CD4-positive, alpha-beta T cell treated with Interleukin-12 subunit alpha and Interleukin-12 subunit beta, for 1 hour (primary cell): ENCODE measurements around the gene PCSK5.
"Not testable (repeated sequence)": the region's sequence is repeated elsewhere in the genome, so short reads cannot be mapped to it uniquely, and the experiment has no call there.

Source experiments
- DNase-seq: peaks from one replicate; pipeline ENCODE4 v3.0.0-alpha.2; 2020

Gene PCSK5

DNA sequence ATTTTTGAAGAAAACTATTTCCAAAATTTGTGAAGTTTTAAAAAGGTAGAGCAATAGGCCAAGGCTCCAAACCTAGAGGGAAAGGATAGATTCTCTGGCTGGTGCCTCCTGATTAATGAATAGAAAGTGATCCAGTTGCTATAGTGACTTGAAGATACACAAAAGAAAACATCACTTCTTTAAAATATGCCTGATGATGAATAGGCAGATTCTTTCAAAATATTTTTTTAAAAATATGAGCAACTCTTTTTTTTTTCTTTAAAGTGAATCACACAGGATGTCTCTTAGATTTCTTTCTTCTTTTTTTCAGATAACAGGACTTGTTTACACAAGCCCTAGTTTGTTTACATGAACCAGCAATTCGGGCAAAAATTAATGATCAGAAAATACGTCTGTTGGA is 379.3 kb downstream of the PCSK5 start:
- no peak for DNase-seq

DNA sequence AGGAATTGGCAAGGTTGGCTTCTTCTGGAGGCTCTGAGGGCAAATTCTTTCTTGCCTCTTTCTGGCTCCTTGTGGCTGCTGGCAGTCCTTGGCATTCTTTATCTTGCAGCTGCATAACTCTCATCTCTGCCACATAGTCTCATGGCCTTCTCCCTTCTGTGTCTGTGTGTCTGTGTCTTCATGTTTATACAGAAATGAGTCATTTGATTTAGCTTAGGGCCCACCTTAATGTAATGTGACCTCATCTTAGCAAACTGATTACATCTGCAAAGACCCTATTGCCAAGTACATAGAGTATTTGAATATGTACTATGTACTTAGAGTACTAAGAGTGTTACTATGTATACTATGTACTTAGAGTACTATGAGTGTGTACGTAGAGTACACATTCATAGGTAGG is 381.3 kb downstream of the PCSK5 start:
- DNase-seq, result no peak

- no peak for DNase-seq
Observed at GRCh38 chr9:76289042-76289441, 398.6 kb downstream of the PCSK5 start.

DNA sequence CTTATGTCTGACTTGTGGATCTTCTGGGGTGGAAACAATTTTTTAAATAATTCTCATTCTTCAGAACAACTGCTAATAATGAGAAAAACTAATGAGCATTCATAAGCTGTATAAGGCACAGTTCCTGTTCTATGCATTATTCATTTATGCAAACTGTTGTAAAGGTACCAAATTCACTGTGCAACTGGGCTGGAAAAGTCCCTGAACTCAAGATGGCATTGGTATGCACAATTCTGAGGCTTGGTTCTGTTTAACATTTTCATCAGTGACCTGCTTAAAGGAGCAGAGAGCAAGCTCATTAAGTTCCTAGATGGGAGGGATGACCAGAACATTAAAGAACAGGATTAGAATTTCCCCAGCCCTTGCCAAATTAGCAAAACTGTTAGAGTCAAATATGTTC is 399.2 kb downstream of the PCSK5 start:
- no peak for DNase-seq

DNA sequence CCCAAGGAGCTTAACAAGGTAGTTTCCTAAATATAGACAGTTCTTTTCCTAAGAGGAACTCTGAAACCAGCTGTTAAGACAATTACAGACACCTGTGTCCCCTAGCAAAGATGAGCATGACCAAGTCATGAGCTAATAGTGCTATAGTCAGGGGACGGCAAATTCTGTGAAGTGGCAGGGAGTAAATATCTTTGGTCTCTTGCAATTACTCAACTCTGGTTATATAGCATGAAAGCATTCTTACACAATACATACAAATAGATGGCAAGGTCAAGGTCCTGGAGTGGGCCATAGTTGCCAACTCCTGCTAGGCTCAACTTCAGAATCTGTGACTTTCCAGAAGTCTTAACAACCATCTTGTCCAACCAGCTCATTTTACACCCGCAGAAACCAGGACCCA is 400.1 kb downstream of the PCSK5 start:
- DNase-seq, result no peak

DNA sequence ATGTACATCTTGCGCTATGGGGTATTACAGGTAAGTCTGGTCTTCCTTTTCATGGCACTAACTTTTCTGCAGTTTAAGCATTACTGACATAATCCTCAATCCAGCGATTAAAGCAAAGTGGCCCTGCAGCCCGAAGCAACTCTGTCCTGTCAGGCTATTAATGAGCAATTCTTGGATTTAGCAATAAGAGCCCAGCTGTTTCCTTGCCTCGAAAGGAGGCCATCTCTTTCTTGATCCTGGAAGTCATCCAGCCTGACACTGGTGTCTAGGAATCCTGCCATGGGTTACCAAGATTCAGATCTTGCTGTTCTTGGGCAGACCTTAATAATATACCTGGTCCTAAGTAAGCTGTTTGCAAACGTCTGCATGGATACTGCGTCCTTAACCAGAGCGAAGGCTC is 401.8 kb downstream of the PCSK5 start:
- no peak for DNase-seq

GRCh38 chr9:76292658-76293057 is 402.2 kb downstream of the PCSK5 start:
- DNase-seq, result no peak

GRCh38 chr9:76294301-76294700 is 403.8 kb downstream of the PCSK5 start:
- DNase-seq, result no peak

DNA sequence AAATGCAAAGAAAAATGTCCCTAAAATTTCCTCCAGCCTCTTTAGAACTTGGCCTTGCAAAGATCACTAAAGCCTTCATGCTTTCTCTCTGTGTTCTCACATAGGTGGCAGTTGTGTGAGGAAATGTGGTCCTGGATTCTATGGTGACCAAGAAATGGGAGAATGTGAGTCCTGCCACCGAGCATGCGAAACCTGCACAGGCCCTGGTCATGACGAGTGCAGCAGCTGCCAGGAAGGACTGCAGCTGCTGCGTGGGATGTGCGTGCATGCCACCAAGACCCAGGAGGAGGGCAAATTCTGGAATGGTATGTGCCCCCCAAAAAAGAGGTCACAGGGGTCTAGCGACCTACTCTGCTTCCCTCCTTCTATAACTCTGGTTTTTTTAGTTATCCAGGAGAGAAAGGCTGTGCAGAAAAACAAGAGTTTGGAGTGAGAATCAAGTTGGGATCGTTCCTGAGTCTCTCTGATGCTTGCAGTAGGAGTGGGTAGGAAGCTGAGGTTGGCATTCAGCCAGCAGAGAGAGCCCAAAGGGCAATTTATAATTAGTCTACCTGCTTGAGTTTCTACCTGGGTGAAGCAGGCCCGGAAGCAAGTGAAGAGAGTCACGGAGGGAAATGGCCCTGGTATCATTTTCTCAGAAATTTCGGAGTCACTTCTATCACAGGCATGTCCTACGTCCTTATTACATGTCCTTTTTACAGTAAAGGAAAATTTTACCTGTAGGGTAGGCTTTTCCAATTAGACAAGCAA is 406.3 kb downstream of the PCSK5 start:
- DNase-seq, result no peak

GRCh38 chr9:76297721-76298239 is 407.3 kb downstream of the PCSK5 start:
- DNase-seq, result no peak

- no peak for DNase-seq
Observed at GRCh38 chr9:76298521-76299144, 408.2 kb downstream of the PCSK5 start.

GRCh38 chr9:76302543-76302942 is 412.1 kb downstream of the PCSK5 start:
- no peak for DNase-seq

DNA sequence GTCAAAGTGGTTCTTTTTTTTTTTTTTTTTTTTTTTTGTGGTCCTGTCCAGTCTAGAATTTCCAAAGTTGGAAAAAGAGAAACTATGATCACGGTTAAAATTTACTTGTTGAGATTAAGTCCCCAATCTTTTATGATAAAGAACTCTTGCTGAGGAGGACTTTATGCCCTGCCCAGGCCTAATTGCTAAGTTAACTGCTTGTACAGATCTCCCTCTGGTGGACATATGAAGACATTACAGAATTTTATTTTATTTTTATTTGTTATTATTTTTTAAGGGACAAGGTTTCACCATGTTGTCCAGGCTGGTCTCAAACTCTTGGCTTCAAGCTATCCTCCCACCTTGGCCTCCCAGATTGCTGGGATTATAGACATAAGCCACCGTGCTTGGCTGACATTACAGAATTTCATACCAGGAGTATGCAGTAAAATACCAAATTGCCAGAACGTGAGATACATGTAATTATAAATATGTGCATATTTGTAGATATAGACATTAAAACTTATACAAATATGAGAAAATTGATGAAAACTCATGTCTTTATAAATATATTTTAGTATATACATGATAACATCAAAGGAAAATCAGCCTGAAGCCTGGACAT is 412.6 kb downstream of the PCSK5 start:
- peak; percentile 33 for DNase-seq

DNA sequence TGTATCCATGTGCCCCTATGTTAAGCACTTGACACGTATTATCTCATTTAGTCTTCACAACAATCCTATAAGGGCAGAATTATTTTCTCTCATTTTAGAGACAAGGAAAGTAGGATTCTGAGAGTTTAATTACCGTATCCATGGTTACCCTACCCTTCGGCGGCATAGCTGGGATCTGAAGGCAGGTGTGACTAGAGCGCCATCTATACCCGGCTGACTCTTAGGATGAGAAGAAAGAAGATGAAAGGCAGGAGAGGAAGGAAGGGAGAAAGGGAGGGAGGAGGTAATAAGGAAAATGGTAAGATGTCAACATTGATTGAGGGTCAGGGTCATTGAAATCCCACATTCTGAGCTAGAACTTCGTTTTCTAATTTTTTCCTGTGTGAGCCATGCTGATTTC is 416.6 kb downstream of the PCSK5 start:
- DNase-seq, result not testable (repeated sequence)

- no peak for DNase-seq
Observed at GRCh38 chr9:76310577-76310976, 420.1 kb downstream of the PCSK5 start.

DNA sequence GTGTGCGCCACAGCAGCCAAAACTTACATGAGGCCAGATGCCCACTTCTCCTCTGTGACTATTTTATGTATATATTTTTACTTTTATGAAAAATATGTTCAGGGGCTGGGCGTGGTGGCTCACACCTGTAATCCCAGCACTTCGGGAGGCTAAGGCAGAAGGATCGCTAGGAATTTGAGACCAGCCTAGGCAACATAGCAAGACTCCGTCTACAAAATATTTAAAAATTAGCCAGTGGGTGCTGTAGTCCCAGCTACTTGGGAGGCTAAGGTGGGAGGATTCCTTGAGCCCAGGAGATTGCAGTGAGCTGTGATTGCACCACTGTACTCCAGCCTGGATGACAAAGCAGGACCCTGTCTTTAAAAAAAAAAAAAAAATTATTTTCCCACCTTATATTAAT is 420.5 kb downstream of the PCSK5 start:
- DNase-seq, result no peak

GRCh38 chr9:76311537-76311936 is 421.1 kb downstream of the PCSK5 start:
- no peak for DNase-seq

GRCh38 chr9:76313771-76314170 is 423.3 kb downstream of the PCSK5 start:
- DNase-seq, result no peak

DNA sequence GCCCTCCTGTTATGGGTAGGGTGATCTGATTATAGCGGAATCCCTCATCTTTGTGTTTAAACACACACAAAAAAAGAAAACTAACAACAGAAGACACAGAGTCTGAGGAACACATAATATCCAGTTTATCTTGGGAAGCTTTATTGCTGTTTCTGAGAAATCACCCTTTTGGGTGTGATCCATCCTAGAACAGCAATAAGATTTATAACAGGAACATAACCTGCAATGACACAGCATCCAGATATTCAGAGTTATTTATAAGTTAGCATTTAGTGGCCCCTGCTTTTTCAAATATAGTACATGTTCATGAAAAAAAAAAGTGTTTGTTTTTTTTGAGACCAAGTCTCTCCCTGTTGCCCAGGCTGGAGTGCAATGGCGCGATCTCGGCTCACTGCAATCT is 423.8 kb downstream of the PCSK5 start:
- DNase-seq, result no peak

GRCh38 chr9:76316069-76316468 is 425.6 kb downstream of the PCSK5 start:
- no peak for DNase-seq

DNA sequence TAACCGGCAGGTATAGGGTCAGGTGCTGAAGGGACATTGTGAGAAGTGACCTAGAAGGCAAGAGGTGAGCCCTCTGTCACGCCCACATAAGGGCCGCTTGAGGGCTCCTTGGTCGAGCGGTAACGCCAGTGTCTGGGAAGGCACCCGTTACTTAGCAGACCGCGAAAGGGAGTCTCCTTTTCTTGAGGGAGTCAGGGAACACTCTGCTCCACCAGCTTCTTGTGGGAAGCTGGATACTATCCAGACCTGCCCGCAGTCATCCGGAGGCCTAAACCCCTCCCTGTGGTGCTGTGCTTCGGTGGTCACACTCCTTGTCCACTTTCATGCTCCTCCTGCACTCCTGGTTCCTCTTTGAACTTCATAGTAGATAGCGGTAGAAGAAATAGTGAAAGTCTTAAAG is 429.0 kb downstream of the PCSK5 start:
- DNase-seq, result not testable (repeated sequence)

DNA sequence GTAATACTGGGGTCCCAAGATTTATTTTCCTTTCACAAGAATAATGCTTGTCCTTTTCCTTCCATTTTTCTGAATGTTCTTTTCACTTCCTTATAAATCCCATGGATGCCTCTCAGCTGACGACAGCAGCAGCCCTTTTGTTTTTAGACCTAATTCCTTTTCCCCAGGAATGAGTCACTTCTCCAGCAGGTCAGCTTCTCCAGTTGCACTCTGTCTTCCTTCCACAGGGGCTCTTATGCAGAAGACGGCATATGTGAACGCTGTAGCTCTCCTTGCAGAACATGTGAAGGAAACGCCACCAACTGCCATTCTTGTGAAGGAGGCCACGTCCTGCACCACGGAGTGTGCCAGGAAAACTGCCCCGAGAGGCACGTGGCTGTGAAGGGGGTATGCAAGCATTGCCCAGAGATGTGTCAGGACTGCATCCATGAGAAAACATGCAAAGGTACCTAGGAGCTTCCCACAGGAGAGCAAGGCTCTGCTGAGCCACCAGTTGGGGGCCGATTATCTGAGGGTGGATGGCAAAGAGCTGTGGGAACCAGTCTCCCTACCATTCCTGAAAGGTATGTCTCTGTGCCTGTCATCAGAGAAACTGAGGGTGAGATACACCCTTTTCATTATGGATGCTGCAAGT is 430.8 kb downstream of the PCSK5 start:
- DNase-seq, result no peak

DNA sequence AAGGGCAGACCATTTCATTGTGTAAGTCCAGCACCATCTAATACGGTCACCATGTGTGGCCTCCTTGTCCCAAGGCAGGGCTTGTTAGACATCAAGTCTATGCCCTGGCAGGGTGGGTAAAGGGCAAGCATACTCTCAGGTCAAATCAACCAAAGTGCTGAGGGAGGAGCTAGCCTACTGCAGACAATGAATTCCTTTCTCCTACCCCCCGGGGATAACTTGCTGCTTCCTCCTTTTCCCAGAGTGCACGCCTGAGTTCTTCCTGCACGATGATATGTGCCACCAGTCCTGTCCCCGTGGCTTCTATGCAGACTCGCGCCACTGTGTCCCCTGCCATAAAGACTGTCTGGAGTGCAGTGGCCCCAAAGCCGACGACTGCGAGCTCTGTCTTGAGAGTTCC is 432.3 kb downstream of the PCSK5 start:
- no peak for DNase-seq

- no peak for DNase-seq
Observed at GRCh38 chr9:76323490-76323889, 433.0 kb downstream of the PCSK5 start.
